GM12801 (cell line): ENCODE results near the gene RSAD2.

Experiments used
- CTCF ChIP-seq: IDR thresholded peaks from one replicate; pipeline ENCODE4 v1.5.1; 2011; ENCODE audit warnings: control low read depth; ENCODE audit not compliant: insufficient read length; ENCODE audit errors: extremely low read depth

RSAD2 gene

GRCh38 chr2:6943971-6944370 is 66.4 kb downstream of the RSAD2 start:
- no peak for TF ChIP-seq CTCF

GRCh38 chr2:6944555-6944954 is 67.0 kb downstream of the RSAD2 start:
- TF ChIP-seq CTCF, result no peak

DNA sequence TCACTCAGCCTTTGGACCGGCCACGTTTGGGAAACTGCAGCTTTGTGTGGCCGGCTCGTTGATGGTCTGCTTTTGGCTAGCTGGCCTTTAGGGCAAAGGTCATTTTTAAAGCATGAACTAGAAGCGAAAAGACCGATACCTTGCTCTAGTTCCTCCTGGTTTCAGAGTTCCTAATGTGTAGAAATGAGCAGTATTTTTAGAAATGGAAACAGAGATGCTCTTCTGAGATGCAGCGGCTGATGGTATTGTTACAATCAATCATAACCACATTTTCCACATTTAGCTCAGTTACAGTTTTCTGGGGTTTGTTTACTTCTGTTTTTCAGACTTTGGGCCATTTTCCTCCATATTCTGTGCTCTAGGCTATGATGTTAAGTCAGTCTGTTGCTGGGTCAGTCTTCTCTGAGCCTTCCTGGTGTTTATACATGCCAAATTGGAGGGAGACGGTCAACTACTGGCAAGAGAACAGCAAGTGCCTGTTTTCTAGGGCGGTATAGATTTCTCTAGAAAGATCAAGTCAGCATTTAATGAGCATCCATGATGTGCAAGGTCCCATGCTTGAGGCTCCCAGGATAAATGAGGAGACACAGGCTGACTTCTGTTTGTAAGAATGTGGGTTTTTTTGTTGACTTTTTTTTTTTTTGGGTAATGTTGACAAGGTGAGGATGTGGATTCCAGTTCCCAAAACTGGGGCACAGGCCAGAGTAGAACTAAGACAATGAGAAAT is 67.7 kb downstream of the RSAD2 start:
- no peak for TF ChIP-seq CTCF

DNA sequence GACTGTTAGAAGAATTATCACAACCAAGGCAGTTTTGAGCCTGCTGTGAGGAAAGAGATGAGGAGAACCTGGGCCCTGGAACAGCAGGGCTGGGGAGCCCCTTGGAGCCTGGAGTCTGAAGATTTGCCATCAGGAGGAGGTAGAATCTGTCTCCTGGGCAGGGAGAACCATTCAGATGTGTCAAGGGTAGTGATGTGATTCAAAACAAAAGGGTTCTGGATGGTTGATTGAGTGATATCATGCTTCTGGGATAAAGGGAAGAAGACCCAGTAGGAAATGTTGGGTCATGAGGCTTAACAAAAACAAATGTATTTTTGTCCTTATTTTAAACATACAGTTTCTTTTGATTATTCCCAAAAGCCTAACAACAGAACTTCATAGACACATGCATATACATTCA is 68.2 kb downstream of the RSAD2 start:
- TF ChIP-seq CTCF, result no peak

GRCh38 chr2:6946722-6947121 is 69.1 kb downstream of the RSAD2 start:
- no peak for TF ChIP-seq CTCF
